Fibroblast of villous mesenchyme (primary cell): ENCODE measurements around the gene OLFML3. TPM values are rescaled to one million over a fixed set of nuclear protein-coding genes. Genes with fewer than 3 reads are reported as not detected.
"Not testable (repeated sequence)": the region's sequence is repeated elsewhere in the genome, so short reads cannot be mapped to it uniquely, and the experiment has no call there.

ENCODE experiments used
- DNase-seq: peaks from one replicate; pipeline ENCODE4 v3.0.0-alpha.2; 2010; ENCODE audit warnings: low read depth
- H3K4me3 ChIP-seq: 2 replicates; pipeline ENCODE4 v1.5.1; 2011; ENCODE audit warnings: low read depth, mild to moderate bottlenecking, low read length
- CTCF ChIP-seq: IDR thresholded peaks from 2 replicates; pipeline ENCODE4 v1.5.1; 2012; ENCODE audit warnings: low read depth, mild to moderate bottlenecking, low read length; ENCODE audit not compliant: insufficient read depth
- total RNA-seq: library from RNA; depleted of rRNA; stranded (reverse); fragments of >200 nt; gene quantifications from 2 replicates; pipeline ENCODE4 v1.2.3, GENCODE V29; 2012

OLFML3 gene
- total RNA-seq, 1 donor = 107 TPM

GRCh38 chr1:113999799-114000198, 20.5 kb downstream of the OLFML3 start:
- TF ChIP-seq CTCF = no peak
- DNase-seq = peak; percentile 17
- H3K4me3 ChIP-seq = no peak overlapping the region

GRCh38 chr1:114000406-114000805, 21.1 kb downstream of the OLFML3 start:
- no peak overlapping the region for H3K4me3 ChIP-seq
- no peak for TF ChIP-seq CTCF
- no peak for DNase-seq

DNA sequence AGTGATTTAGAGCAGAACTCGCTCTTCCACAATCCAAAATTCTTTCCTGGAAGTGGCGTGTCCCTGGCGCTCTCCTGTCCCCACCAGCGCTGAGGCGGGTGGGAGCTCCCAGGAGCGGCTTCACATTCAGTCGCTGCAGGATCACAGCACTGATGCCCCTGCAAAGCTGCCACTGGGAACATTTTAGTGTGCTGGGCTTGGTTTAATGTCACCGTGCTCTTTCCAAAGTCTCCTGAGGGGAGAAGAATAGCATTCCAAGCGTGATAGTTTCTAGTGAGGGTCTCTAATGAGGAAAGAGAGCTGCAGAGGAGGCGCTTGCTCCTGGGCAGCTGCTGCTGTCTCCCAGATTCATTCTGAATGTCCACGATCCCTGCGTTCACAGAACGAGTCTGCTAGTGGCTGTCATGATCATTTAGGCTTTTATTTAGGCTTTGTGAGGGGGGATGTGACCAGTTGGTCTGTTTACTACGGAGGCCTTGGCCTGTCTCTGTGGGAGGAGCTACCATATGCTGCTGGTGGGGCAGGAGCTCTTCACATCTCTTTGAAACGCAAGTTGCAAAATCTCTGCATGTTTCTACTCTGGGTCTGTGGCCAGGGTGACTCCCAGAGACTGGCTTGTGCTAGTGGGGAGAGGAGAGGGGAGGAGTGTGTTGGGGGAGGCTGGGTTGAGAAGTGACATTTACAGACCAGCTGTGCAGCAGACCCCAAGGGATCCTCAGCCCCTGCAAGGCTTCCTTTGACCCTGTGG, 23.4 kb downstream of the OLFML3 start:
- DNase-seq = peak; percentile 65
- H3K4me3 ChIP-seq = no peak overlapping the region
- TF ChIP-seq CTCF = no peak

DNA sequence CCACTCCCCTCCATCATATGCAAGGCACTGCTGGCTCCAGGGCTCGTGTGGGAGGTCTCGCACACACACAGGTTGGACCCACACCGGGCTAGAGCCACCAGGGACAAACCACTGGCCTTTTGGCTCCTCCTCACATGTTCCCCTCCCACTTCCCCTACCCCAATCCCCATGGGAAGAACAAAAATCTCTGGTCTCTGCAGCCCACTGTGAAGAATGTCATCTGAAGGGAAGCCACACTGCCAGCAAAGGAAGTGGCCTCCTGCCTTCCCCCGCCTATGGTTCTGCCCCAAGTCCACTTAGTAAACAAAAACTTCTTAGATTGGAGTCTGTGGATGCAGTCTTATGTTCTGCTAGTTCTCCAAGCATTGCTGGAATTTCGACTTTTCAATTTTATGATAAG, 24.2 kb downstream of the OLFML3 start:
- DNase-seq = no peak
- TF ChIP-seq CTCF = no peak
- no peak overlapping the region for H3K4me3 ChIP-seq

- not testable (repeated sequence) for H3K4me3 ChIP-seq, DNase-seq
Measured at GRCh38 chr1:114006825-114007224, 27.6 kb downstream of the OLFML3 start.

DNA sequence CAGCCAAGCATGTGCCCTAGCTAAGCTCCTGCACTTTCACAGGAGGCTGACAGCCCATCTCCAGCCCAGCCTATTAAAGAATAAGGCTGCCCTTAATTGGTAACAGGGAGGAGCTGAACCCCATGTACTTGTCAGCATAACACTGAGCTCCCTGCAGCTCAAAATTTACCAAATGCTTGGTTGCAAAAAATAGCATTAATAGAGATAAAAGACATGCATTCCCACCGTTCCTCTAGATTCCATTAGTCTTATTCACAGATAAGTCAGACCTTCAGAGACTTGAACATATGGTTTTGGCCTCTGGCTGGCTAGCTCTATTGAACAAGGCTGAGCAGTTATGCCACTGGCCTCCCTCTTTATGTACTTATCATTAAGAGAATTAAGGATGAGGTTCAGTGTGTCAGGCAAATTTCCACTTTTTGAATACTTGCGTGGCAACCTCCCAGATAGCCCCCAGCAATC, 29.2 kb downstream of the OLFML3 start:
- no peak for TF ChIP-seq CTCF
- peak; percentile 88 for DNase-seq

GRCh38 chr1:114008993-114009392, 29.7 kb downstream of the OLFML3 start:
- no peak for TF ChIP-seq CTCF
- DNase-seq = no peak
- no peak overlapping the region for H3K4me3 ChIP-seq

More for the DNA sequence above, 29.2 kb downstream of the OLFML3 start:
- no peak overlapping the region for H3K4me3 ChIP-seq
